ENCODE measurements around the gene MYT1.

Gene MYT1

GRCh38 chr20:64191002-64191401, 26.8 kb downstream of the MYT1 start:
- H3K27me3 ChIP-seq (ENCODE audit: insufficient read depth, poor library complexity, severe bottlenecking): no peaks in the 10 kb centered on the region
- TF ChIP-seq GABPA (IDR thresholded peaks at IDR 0.05; ENCODE audit: low read depth): no peak
- no peak for TF ChIP-seq SPI1 (IDR thresholded peaks at IDR 0.05; ENCODE audit: borderline replicate concordance, low read depth)
- no peak for TF ChIP-seq POLR2AphosphoS5 (IDR thresholded peaks at IDR 0.05; ENCODE audit: low read depth)
- no peak for TF ChIP-seq CTCF (IDR thresholded peaks at IDR 0.05; ENCODE audit: insufficient read depth, low read length)
- no peak for TF ChIP-seq REST (IDR thresholded peaks at IDR 0.05; ENCODE audit: insufficient replicate concordance, low read depth)
- H3K4me3 ChIP-seq (replicated peaks; ENCODE audit: insufficient read depth, low read length): no peak overlapping the region
- no peak overlapping the region for H3K27ac ChIP-seq (replicated peaks)
- DNase-seq (ENCODE audit: low read depth in 1 of 2, low spot score in 1 of 2): no peak

GRCh38 chr20:64192406-64192805, 28.2 kb downstream of the MYT1 start:
- Histone ChIP-seq H3K4me3 (replicated peaks; ENCODE audit: insufficient read depth, low read length) (no peak overlapping the region), H3K27me3 (ENCODE audit: insufficient read depth, poor library complexity, severe bottlenecking) (no peaks in the 10 kb centered on the region), H3K27ac (replicated peaks) (no peak overlapping the region)
- no peak for DNase-seq (ENCODE audit: low read depth in 1 of 2, low spot score in 1 of 2)
- TF ChIP-seq POLR2AphosphoS5 (IDR thresholded peaks at IDR 0.05; ENCODE audit: low read depth) (no peak), GABPA (IDR thresholded peaks at IDR 0.05; ENCODE audit: low read depth) (no peak), REST (IDR thresholded peaks at IDR 0.05; ENCODE audit: insufficient replicate concordance, low read depth) (peak; percentile 90)

- no peak overlapping the region for H3K27ac ChIP-seq (replicated peaks)
- no peaks in the 10 kb centered on the region for H3K27me3 ChIP-seq (ENCODE audit: insufficient read depth, poor library complexity, severe bottlenecking)
- no peak for DNase-seq (ENCODE audit: low read depth in 1 of 2, low spot score in 1 of 2)
- no peak for TF ChIP-seq CTCF (IDR thresholded peaks at IDR 0.05; ENCODE audit: insufficient read depth, low read length)
- TF ChIP-seq REST (IDR thresholded peaks at IDR 0.05; ENCODE audit: insufficient replicate concordance, low read depth): no peak
- TF ChIP-seq GABPA (IDR thresholded peaks at IDR 0.05; ENCODE audit: low read depth): no peak
- TF ChIP-seq POLR2AphosphoS5 (IDR thresholded peaks at IDR 0.05; ENCODE audit: low read depth): no peak
- TF ChIP-seq SPI1 (IDR thresholded peaks at IDR 0.05; ENCODE audit: borderline replicate concordance, low read depth): no peak
- no peak overlapping the region for H3K4me3 ChIP-seq (replicated peaks; ENCODE audit: insufficient read depth, low read length)
These were observed 28.8 kb downstream of the MYT1 start for GRCh38 chr20:64193058-64193457.

GRCh38 chr20:64194269-64194668, 30.0 kb downstream of the MYT1 start:
- no peak for DNase-seq (ENCODE audit: low read depth in 1 of 2, low spot score in 1 of 2)
- no peaks in the 10 kb centered on the region for H3K27me3 ChIP-seq (ENCODE audit: insufficient read depth, poor library complexity, severe bottlenecking)
- TF ChIP-seq CTCF (IDR thresholded peaks at IDR 0.05; ENCODE audit: insufficient read depth, low read length) (no peak), GABPA (IDR thresholded peaks at IDR 0.05; ENCODE audit: low read depth) (no peak), POLR2AphosphoS5 (IDR thresholded peaks at IDR 0.05; ENCODE audit: low read depth) (no peak), REST (IDR thresholded peaks at IDR 0.05; ENCODE audit: insufficient replicate concordance, low read depth) (no peak), SPI1 (IDR thresholded peaks at IDR 0.05; ENCODE audit: borderline replicate concordance, low read depth) (no peak)
- H3K4me3 ChIP-seq (replicated peaks; ENCODE audit: insufficient read depth, low read length): no peak overlapping the region
- H3K27ac ChIP-seq (replicated peaks): no peak overlapping the region
